Activated gamma-delta T cell treated with anti-CD3 and anti-CD28 coated beads, Interleukin-2, amount 50 U/mL, for 16 hours (primary cell): ENCODE results near the gene MEG3.
"Not testable (repeated sequence)": the region's sequence is repeated elsewhere in the genome, so short reads cannot be mapped to it uniquely, and the experiment has no call there.

Source experiments
- DNase-seq: peaks from one replicate; pipeline ENCODE4 v3.0.0-alpha.2; 2020; ENCODE audit warnings: low read depth

The MEG3 gene

GRCh38 chr14:100816286-100816949 is 9.5 kb upstream of the MEG3 start:
- DNase-seq = no peak

GRCh38 chr14:100816950-100817901 is 8.7 kb upstream of the MEG3 start:
- no peak for DNase-seq

GRCh38 chr14:100818221-100818699 is 7.7 kb upstream of the MEG3 start:
- DNase-seq = no peak

GRCh38 chr14:100818923-100819322 is 7.0 kb upstream of the MEG3 start:
- DNase-seq = not testable (repeated sequence)

- DNase-seq = no peak
Measured at GRCh38 chr14:100819453-100819828, 6.5 kb upstream of the MEG3 start.

GRCh38 chr14:100819829-100820475 is 6.0 kb upstream of the MEG3 start:
- DNase-seq = no peak

GRCh38 chr14:100820957-100821356 is 5.0 kb upstream of the MEG3 start:
- no peak for DNase-seq

- DNase-seq = no peak
Measured at GRCh38 chr14:100822013-100822412, 3.9 kb upstream of the MEG3 start.

- DNase-seq = no peak
Measured at GRCh38 chr14:100822532-100823296, 3.2 kb upstream of the MEG3 start.

- no peak for DNase-seq
Measured at GRCh38 chr14:100823413-100824080, 2.4 kb upstream of the MEG3 start.

- no peak for DNase-seq
Measured at GRCh38 chr14:100824091-100824551, 1.8 kb upstream of the MEG3 start.

- no peak for DNase-seq
Measured at GRCh38 chr14:100824901-100825712, 811 bp upstream of the MEG3 start.

GRCh38 chr14:100826391-100827100 is 628 bp downstream of the MEG3 start:
- DNase-seq = no peak

- DNase-seq = no peak
Measured at GRCh38 chr14:100827101-100828021, 1.4 kb downstream of the MEG3 start.

GRCh38 chr14:100828031-100828769 is 2.3 kb downstream of the MEG3 start:
- no peak for DNase-seq

GRCh38 chr14:100830681-100831080 is 4.8 kb downstream of the MEG3 start:
- DNase-seq = no peak

- DNase-seq = no peak
Measured at GRCh38 chr14:100832311-100832960, 6.5 kb downstream of the MEG3 start.
